8988T (cell line): ENCODE measurements around the gene SLC8A1.

Experiments used
- DNase-seq: peaks from one replicate; pipeline ENCODE4 v3.0.0; 2011

SLC8A1 gene

DNA sequence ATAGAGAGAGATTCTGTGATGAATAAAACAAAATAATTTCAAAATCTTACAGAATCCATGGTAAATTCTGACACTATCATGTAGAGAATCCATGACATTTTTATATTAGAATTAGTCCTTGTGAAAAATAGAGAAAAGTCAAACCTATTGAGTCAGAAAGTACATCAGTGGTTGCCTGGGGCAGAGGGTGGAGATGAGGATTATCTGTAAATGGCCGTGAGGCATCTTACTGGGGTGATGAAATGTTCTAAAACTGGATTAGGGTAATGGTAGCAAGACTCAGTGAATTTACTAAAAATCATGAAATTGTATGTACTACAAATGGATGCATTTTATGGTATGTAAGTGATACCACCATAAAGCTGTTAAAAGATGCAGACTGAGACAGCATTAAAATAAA is 323.1 kb downstream of the SLC8A1 start:
- DNase-seq = no peak

DNA sequence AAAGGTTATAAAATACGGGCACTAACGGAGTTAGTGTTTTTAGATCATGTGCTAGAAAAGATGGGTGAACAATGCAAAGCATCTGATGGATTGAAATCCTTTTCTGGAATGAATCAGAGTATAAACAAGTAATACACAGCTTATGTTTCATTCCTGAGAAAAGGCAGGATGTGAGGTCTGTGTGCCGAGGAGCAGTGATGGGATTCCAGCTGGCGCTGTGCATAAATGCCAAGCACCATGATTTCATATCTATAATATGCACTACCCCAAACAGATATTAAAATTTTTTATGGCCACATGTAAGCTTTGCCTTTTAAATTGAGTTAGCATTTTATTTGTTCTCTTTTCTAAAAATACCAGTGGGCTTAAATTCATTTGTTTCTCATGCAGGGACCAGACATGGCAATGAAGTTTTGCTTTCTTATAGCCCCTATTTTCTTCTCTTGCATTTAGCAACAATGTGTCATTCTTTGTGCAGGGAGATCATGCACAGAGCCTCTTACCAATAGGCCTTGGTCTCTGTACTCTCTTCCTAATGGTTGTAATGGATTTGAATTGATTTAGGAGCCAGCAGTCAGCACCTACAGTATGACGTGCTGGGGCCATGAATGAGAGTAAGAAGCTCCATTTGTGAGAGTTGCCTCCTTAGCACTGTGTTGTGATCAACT is 323.9 kb downstream of the SLC8A1 start:
- DNase-seq = no peak

DNA sequence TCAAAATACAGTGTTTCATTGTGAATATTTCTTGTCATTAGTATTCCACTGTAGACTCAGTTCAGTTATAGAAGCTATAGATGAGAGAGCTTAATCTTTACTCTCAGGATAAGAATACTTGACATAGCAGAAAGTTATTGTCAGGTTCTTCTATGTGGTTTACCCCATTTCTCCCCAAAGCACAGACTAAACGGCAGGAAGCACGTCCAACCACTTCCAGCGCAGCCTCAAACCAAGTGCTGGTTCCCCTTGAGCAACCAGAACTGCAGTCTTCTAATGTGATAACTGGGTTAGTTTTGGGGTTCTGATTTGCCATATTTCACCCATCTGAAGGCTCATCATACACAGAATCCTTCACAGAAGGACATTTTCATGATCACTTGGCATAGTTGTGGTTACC is 324.7 kb downstream of the SLC8A1 start:
- no peak for DNase-seq

DNA sequence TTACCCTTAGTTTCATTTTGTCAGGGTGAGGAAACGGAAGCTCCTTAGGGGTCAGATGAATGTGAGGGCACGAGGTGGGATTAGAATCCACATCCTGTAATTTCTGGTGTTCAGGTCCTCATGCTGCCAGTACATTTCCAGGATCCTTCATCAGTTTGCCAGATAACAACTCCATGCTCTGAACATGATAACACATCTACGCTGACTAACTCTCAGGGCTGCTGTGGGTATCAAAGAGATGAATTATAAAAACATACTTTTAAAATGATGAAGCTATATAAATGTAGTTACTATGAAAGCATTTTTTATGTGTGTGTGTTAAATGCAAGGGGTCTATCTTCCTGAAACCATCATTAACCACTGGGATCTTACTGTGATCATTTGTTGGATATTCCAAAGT is 325.9 kb downstream of the SLC8A1 start:
- DNase-seq = no peak

DNA sequence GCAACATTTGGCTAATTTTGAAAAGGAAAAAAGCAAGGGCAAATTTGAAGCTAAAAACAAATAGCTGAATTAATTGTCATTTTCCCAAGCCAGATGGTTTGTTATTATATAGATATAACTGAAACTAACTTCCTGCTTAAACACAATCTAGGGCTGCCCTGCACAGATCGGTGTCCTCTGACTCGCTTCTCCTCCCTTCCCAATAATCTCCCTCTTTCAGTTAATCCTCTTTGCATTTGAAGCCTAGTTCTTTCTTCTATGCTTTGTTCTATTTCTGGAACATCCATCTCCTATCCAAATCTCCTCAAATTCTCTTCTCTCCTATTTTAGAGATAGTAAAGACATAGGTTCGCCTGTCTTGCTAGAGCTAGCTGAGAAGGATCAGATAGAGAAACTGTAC is 328.1 kb downstream of the SLC8A1 start:
- DNase-seq = no peak

DNA sequence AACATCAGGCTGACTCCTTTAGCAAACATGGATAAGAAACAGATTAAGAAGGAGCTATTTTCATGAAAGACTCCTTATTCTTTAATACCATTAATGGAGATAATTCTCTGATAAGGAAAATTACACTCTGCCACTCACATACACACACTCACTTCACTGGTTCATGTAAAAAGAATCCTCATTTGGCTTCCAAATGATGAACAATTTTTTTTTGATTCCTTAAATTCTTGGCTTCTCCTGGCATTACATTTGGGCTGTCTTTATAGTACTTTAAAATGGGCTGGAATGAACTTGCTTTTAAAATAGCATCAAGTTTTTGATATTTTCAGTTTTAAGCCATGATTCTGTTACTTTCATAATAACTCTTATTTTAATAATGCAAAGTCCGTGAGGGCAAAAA is 328.6 kb downstream of the SLC8A1 start:
- no peak for DNase-seq

DNA sequence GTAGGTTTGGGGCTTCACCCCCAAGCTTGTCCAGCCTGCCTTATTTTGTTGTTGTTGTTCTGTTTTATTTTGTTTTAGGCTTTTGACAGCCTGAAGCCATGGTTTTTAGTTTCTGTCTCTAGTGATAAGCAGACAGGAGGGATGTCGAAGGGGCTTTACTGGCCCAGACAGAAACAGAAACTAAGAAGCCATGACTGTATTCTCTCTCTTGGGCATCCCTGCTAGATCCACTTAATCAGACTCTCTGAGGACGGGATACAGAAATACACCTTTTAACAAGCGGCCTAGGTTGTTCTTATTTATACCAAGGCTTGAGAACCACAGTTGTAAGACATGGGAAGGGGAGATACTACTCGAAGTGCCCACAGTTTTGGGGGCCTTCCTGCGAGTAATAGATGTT is 330.9 kb downstream of the SLC8A1 start:
- no peak for DNase-seq

DNA sequence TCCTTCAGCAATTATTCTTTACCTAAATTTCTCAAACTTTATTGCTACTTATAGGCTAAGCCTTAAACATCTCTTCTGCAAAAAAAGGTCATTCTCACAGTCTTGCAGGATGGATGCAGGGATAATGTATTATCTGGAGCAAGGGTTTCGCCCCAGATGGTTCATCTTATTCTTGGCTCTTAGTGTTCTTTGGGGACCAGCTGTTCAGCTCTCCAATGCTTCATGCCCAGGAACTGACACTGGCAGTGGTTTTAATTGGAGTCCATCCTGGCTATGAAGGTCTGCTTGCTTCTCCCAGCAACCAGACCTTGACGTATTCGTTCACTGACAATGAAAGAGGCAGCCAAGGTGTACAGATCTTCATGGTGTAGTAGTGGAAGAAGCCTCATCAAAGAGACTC is 331.9 kb downstream of the SLC8A1 start:
- DNase-seq = no peak

DNA sequence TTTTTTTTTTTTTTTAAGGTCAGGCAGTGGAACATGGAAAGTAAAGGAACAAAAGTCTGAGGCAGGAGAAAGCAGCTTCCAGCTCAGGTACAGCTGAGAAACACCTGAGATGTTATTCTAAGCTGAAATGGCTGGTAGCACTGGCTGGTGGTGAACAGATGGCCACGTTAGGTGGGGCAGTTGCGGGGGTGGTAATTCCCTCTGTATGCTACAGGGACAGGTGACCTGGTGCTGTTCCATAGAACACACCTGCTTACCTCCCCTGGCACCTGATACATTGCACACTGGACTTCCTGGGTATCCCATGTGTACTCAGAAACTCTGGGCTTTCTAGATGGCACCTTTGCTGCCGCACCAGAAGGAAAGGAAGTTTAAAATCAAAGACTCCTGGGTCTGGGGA is 333.3 kb downstream of the SLC8A1 start:
- DNase-seq = no peak

DNA sequence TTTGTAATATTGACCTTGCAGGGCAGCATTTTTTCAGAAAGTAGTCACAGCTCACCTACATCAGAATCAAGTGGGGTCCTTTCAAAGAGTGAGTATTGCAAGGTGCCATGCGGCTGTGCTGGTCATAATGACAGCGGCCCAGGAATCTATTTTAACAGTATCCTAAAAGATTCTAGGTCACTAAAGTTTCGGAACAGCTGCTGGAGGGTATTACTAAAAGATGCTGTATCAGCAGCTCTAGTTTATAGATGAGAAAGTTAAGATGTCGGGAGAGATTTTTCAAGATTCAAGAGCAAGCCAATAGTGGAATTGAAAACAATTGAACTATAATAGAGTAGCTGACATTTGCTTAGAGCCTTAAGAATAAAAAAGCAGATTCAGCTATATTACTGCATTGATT is 336.0 kb downstream of the SLC8A1 start:
- DNase-seq = no peak

DNA sequence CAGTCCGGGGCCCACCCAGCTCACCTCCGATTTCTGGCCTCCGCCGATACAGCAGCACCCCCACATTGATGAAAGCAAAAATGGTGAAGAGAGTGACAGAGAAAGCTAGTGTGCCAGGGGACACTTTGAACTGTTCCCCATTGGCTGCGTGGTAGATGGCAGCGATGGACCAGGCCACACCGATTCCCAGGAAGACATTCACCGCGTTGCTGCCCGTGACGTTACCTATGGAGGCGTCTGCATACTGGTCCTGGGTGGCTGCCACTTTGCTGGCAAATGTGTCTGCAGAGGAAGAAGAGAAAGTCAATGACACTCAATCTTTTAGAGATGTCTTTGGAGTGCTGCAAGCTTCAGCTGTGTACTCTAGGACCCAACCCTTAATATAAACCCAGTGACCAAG is 336.5 kb downstream of the SLC8A1 start:
- no peak for DNase-seq

DNA sequence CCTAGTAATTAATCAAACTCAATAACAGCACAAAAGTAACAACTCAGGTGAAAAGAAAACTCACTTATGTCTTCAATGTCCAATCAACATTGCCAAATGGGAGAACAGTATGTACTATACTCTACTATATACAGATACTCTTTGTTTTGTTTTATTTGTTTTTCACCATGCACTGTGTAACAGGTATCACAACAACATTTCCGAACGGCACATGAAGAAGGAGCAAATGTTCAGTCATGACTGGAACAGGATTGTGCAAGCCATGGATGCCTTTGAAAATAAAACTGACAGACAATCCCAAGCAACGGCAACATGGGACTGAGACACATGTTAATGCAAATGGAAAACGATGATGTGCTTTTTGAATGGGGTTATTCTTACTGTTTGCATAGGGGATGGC is 337.9 kb downstream of the SLC8A1 start:
- no peak for DNase-seq

DNA sequence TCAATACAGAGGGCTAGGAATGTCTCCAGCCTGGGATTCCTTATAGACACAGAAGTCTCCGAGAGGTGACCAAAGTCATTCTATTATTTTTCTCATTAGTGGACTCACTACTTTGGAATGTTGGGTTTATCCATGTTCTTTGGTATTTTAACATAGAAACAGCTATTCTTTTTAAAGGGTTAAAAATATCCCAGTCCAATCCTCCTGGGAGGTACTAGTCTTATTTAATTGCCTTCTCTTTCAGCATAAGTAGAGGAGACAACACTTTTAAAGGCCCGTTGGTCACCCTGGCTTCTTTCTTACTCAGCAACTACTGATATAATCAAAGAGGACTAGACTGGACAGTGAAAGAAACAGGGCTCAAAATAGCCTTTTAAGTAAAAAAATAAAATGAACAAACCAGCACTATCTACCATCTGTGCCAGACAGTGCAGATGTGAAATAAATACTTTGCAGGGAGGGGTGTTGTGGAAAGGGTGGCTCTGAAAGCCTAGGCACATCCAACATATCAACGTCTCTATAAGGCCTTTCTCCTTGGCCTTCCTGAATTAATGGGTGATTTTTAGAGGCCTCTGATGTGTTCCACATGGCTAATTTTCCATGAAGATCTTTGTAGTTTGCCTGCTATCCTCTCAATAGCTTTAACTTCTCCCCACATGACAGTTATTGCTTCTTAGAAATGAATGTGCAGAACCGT is 338.5 kb downstream of the SLC8A1 start:
- no peak for DNase-seq

DNA sequence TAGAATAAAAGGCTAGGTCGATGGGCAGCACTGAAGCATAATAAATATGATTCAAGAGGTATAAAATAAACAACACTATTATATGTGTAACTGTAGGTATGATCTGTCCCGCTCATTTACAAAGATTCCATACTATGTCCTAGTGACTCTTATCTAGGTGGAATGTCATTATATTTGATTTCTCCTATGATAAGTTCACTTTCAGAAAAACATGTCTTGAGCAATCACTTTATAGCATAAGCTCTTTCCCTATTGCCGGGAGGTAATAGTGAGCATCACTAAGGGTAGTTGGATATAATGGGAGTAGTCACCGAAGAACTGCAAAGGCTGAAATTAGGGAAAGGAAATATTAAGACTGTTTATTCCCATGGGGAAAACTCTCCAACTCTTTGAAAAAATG is 342.5 kb downstream of the SLC8A1 start:
- DNase-seq = no peak

DNA sequence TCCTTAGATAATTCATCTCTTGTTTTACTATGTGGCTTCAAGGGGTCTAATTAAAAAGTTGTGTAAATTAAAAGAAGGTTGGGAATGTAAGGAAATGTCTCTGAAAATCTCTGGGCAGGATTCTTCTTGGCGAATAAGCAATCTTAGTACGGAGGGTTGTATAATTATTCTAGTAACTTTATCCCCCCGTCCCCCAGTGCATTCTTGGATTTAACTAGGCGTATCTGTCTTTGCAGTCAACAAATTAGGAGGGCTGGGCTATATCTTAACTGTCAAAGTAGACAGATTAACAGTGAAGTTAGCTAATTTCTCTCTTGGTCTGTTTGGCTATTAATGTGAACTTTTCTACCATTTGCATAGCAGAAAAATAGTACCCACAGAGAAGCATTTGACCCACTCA is 343.0 kb downstream of the SLC8A1 start:
- no peak for DNase-seq

DNA sequence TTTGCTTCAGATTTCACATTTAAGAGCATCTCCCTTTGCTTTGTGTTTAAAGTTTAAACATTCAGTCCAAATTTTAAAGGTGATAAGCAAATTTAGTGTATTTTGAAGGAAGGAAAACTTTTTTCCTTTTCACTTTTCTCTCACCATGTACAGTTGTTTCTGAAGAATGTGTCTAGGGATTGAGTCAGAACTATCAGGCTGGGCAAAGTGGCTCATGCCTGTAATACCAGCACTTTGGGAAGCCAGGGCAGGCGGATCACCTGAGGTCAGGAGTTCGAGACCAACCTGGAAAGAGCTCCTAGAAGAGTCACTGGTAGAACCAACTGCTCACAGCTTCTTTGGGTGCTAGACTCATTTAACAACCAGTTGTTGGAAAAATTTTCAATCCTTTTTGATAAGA is 345.8 kb downstream of the SLC8A1 start:
- no peak for DNase-seq

DNA sequence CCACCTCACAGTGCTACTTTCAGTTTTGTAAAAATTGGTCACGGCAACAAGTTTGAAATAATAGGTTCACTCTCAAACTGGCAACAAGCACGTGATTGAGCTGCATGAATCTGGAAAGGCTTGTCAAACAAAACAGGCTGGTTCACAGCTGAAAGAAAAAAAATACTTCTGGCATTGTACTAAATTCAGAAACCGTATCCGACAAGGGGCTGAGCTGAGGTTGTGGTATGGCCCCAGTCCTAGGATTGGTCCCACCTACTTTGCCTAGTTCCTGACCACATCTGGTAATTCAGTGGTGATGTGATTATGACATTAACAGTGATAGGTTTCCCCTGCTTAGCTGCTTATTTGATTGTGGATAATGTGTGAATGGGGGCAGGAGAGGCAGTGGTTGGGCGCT is 346.3 kb downstream of the SLC8A1 start:
- no peak for DNase-seq

DNA sequence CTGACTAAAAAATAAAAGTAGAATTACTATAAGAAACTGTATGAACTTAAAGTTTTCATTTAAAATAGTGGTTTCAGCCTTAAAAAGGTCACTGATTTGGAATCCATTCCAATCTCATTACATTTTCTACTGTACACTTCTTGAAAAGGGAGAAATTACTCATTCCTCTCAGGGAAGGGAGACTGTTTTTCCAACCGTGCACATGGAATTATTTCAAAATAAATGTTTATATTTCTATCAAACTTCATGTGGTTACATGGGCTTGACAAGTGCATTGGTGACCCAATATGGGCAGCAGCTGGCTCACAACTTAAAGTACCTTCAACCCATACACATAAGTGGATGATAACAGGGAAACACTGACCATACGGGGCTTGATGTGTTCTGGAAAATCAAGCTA is 348.3 kb downstream of the SLC8A1 start:
- DNase-seq = no peak

DNA sequence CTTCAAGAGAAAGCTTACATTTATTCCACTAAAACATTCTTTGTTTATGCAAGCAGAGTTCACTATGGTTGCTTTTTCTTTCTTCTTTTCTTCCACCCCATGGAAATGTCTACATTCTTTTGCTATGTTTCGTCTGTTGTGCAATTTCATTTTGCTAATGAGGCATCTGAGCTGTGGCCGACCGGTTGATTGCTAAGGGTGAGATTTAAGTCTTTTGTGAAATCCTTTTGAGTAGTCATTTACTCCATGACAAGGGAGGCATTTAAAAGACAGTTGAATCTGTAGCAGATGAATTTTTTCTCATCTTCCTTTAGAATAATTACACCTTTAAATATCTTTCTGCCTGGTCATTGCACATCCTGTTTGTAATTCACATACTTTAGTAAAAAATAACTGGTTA is 348.7 kb downstream of the SLC8A1 start:
- DNase-seq = no peak

DNA sequence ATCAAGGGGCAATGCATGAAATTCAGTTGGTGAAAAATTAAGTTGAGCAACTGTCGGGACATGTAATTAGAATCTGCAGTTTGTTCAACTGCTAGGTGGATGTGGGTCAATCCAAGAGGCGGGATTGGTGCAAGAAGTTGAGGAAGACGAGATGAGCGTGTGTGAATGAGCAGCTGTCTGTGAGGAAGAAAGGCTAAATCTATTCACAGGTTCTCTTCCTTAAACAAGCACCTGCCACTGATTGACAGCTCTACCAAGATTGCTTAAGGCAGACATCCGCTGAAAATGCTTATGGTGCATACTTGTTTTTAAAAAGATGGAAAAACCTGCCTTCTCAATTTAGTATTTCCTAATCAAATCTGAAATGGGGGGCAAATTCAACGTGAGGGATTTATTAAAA is 349.4 kb downstream of the SLC8A1 start:
- DNase-seq = no peak

DNA sequence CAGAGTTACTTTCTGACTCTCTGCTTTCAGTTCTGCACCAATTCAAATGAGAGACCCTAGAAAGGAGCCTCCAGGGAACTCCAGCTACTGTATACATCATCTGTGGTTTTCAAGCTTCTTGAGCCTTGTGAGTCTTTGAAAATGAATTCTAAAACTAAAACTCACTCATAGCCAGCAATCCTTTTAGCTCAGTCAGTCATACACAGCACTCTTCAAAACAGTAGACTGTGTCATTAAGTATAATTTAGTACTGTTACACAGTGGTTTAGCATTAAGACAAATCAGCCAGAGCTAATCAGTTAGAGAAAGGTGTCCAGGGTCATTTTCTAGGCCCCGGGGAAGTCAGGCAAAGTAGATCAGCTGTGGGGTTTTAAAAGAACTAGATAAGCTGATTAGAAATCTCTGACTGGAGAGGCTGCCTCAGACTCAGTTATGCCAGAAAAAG is 350.7 kb downstream of the SLC8A1 start:
- DNase-seq = no peak

DNA sequence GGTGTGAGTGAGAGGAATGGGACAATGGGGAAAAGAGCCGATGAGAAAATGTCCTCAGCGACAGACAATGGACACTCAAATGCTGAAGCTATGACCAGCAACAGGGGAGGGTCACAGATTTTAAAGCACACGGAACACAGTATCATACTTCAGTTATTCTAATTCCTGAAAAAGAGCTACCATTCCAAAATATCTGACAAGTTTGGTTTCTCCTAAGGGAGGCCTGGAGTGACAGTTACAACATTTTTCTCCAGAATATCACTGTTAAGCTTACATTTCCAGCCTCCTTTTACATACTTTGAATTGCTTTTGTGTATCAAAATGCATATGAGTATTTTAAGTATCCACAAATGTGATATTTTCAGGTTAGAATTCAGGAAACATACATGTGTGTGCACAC is 351.2 kb downstream of the SLC8A1 start:
- DNase-seq = no peak

DNA sequence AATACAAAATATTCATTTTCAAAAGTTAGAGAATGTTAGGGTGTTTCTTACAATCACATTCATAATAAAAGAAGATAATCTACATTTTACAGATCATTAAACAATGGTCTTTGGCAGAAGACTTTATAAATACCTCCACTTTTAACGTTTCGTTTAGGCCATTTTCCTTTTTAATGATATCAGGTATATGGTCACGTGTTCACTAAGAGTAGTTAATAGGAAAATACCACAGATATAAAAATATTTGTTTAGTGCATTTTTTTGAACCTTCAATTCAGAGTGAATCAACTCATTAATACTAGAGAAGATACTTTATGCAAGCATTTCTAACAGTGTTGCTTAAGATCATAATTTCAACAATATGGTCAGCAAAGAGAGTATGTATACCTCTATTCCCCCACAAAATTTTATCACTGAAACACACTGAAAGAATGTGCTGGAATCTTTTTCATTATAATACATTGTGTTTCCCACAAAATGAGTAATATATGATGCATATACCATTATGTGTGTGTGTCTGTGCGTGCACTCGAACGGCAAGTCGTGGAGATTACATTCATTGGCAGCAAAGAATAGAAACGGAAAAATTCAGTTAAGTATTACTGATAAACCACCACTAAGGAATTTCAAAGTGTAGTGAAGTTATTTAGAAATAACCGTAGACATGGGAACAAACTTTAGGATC is 353.0 kb downstream of the SLC8A1 start:
- DNase-seq = no peak

DNA sequence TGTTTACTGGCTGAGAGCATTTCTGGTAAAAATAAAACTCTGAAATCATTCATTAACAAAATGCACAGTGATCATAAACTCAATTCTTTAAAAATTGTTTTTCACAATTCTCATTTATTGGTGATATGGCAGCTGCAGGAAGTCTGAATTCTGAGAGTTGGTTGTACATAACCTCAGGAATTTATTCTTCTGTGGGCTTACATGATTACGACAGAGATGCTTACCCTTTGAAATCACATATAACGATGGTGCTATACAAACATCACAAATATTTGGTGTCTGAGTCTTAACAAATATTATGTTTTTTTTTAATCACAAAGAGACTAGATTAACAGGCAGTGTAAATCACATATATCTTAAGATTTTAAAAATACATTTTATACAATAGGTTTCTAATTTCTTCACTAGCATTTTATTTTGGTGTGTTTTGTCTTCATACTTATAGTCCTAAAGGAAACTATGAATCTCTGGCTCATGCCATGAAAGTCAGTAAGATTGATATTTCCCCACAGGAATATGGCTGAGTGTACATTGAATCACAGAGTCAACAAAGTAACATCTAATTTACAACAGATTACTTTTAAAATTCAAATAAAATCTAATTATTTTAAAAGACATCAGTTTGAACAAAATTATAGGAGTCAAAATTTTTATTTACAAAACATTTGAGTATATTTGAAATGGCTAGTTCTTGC is 354.1 kb downstream of the SLC8A1 start:
- no peak for DNase-seq
